Omental fat pad (tissue), 4 donors: ENCODE results near the gene C10orf143. TPM values are rescaled to one million over a fixed set of nuclear protein-coding genes. Genes with fewer than 3 reads are reported as not detected.
"Not testable (repeated sequence)": the region's sequence is repeated elsewhere in the genome, so short reads cannot be mapped to it uniquely, and the experiment has no call there.

Experiments used
- ATAC-seq: fragments of 150-250 bp; one replicate; pipeline ENCODE4 v1.9.1; 2016; ENCODE audit warnings: mild to moderate bottlenecking, moderate library complexity; ENCODE audit not compliant: low FRiP score
- DNase-seq: peaks from one replicate; pipeline ENCODE4 v3.0.0-alpha.2; 2019; ENCODE audit warnings: low spot score
- CTCF ChIP-seq, 3 donors: fragments of 450-650 bp; IDR thresholded peaks; one replicate each; pipeline ENCODE4 v1.5.1; 2016 to 2017; ENCODE audit warnings: antibody characterized with exemption in 3 of 3, mild to moderate bottlenecking in 3 of 3, moderate library complexity in 2 of 3
- total RNA-seq, 4 donors: library from RNA; depleted of rRNA; stranded (reverse); fragments of >200 nt; gene quantifications; one replicate each; pipeline ENCODE4 v1.1.0, GENCODE V29; 2016

Gene C10orf143
- total RNA-seq, 4 donors from 2014 or later: 1.3 to 2.6 (median 1.6) TPM

GRCh38 chr10:130128922-130129321 is 18.3 kb upstream of the C10orf143 start:
- no peak for TF ChIP-seq CTCF (IDR thresholded peaks at IDR 0.05)
- DNase-seq: no peak
- ATAC-seq: no peak

GRCh38 chr10:130128062-130128781 is 17.6 kb upstream of the C10orf143 start:
- DNase-seq (no peak), ATAC-seq (no peak)
- no peak for TF ChIP-seq CTCF (IDR thresholded peaks at IDR 0.05)

GRCh38 chr10:130127364-130128061 is 16.9 kb upstream of the C10orf143 start:
- TF ChIP-seq CTCF (IDR thresholded peaks at IDR 0.05): no peak
- DNase-seq (no peak), ATAC-seq (peak; percentile 64)

GRCh38 chr10:130121486-130122079 is 11.0 kb upstream of the C10orf143 start:
- ATAC-seq: no peak
- no peak for DNase-seq
- TF ChIP-seq CTCF (IDR thresholded peaks at IDR 0.05): no peak

GRCh38 chr10:130117535-130117934 is 6.9 kb upstream of the C10orf143 start:
- not testable (repeated sequence) for DNase-seq, ATAC-seq

GRCh38 chr10:130116942-130117341 is 6.3 kb upstream of the C10orf143 start:
- ATAC-seq, DNase-seq: not testable (repeated sequence)

DNA sequence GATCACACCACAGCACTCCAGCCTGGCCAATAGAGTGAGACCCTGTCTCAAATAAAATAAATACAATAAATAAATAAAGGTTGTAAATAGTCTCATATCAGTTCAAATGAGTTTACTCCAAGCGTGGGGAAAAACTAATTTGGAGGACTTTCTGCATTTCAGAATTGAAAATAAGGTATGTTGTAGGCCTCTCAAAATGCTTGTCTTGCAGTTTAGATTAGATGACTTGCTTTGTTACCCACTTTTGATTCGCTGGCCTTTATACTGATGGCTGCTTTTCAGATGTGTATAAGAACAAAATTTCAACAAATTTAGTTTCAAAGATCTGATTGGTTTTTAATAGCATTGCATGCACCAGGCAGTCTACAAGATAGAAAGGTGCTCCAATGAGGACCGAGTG is 2.2 kb upstream of the C10orf143 start:
- no peak for TF ChIP-seq CTCF (IDR thresholded peaks at IDR 0.05)
- ATAC-seq: no peak

DNA sequence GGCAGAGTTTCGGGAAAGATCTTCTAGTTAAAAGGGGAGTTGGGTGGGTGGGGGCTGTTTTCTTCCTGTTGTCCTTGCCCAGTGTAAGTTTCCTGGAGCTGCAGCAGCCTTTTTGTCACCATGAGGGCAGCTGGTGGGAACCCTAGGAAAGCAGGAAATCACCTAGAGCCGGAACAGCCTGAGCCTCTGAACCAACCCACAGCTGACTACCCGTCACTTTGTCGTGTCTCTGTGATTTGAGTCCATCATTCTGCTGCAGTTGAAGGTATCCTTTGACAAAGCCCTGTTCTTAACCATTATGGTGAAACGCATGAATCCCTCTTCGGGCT is 1.2 kb upstream of the C10orf143 start:
- TF ChIP-seq CTCF (IDR thresholded peaks at IDR 0.05): no peak
- ATAC-seq (no peak), DNase-seq (no peak)

More for the DNA sequence above, 2.2 kb upstream of the C10orf143 start:
- no peak for DNase-seq
